BE2C (cell line): ENCODE results near the gene PRR15L.
"Not testable (repeated sequence)": the region's sequence is repeated elsewhere in the genome, so short reads cannot be mapped to it uniquely, and the experiment has no call there.

Source experiments
- DNase-seq: peaks from one replicate; pipeline ENCODE4 v3.0.0-alpha.2; 2020
- H3K27me3 ChIP-seq: fragments of 250-450 bp; sonication (Bioruptor Pico); 2 replicates; pipeline ENCODE4 v1.5.1; 2020; ENCODE audit warnings: mild to moderate bottlenecking
- H3K36me3 ChIP-seq: fragments of 250-450 bp; sonication (Bioruptor Pico); 2 replicates; pipeline ENCODE4 v1.5.1; 2020; ENCODE audit warnings: mild to moderate bottlenecking
- H3K4me1 ChIP-seq: fragments of 250-450 bp; sonication (Bioruptor Pico); 2 replicates; pipeline ENCODE4 v1.5.1; 2020
- H3K4me3 ChIP-seq: 2 replicates; pipeline ENCODE4 v1.5.1; 2011; ENCODE audit warnings: low read depth, low read length
- H3K9me3 ChIP-seq: fragments of 250-450 bp; sonication (Bioruptor Pico); 2 replicates; pipeline ENCODE4 v1.5.1; 2020
- CTCF ChIP-seq: IDR thresholded peaks from 2 replicates; pipeline ENCODE4 v1.5.1; 2012; ENCODE audit warnings: mild to moderate bottlenecking, low read depth, low read length

PRR15L gene

GRCh38 chr17:47990962-47991731 is 33.5 kb upstream of the PRR15L start:
- DNase-seq, result peak; percentile 58
- no peak overlapping the region for H3K4me3 ChIP-seq
- H3K27me3 ChIP-seq, result no peaks in the 10 kb centered on the region
- TF ChIP-seq CTCF, result no peak
- H3K9me3 ChIP-seq, result no peaks in the 10 kb centered on the region
- H3K4me1 ChIP-seq, result peaks cover 85% of the 10 kb centered on the region
- no peaks in the 10 kb centered on the region for H3K36me3 ChIP-seq

- DNase-seq, result no peak
- Histone ChIP-seq H3K9me3 (no peaks in the 10 kb centered on the region), H3K27me3 (no peaks in the 10 kb centered on the region), H3K36me3 (peaks cover 13% of the 10 kb centered on the region), H3K4me3 (no peak overlapping the region), H3K4me1 (peaks cover 70% of the 10 kb centered on the region)
- no peak for TF ChIP-seq CTCF
These were observed 32.0 kb upstream of the PRR15L start for GRCh38 chr17:47989700-47990099.

DNA sequence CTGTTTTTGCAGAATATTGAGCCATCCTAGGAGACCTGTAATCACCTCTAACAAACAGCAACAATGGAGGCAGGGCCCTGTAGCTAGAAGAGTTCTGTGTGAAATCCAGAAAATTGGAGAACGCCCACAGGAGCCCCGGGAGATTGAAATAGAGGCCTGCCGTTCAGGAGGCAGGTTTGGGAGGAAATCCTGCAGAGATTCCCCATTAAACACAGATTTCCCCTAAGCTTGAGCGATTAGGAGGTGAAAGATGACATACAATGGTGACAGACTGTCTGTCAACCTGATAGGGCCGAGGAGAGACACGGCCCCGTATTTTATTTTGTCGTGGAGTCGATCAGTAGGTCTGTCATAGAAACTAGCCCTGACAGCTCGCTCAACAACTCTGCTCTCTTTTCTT is 31.5 kb upstream of the PRR15L start:
- H3K27me3 ChIP-seq, result no peaks in the 10 kb centered on the region
- H3K36me3 ChIP-seq, result peaks cover 14% of the 10 kb centered on the region
- no peaks in the 10 kb centered on the region for H3K9me3 ChIP-seq
- peaks cover 69% of the 10 kb centered on the region for H3K4me1 ChIP-seq
- no peak for TF ChIP-seq CTCF
- no peak overlapping the region for H3K4me3 ChIP-seq
- no peak for DNase-seq

DNA sequence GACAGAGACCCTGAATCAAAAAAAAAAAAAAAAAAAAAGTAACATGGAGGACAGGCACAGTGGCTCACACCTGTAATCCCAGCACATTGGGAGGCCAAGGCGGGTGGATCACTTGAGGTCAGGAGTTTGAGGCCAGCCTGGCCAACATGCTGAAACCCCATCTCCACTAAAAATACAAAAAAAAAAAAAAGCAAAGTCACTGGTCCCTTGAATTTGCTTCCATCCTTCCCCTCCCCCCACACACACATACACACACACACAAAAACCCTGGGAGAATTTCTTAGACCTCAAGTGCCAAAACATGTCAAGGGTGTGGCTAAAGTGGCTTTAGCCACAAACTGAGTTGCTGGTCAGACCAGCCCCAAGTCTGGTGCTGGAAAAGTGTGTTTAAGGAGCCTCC is 30.8 kb upstream of the PRR15L start:
- not testable (repeated sequence) for H3K4me3 ChIP-seq, H3K9me3 ChIP-seq, DNase-seq, H3K27me3 ChIP-seq
- H3K4me1 ChIP-seq, result peaks cover 69% of the 10 kb centered on the region
- peaks cover 16% of the 10 kb centered on the region for H3K36me3 ChIP-seq

DNA sequence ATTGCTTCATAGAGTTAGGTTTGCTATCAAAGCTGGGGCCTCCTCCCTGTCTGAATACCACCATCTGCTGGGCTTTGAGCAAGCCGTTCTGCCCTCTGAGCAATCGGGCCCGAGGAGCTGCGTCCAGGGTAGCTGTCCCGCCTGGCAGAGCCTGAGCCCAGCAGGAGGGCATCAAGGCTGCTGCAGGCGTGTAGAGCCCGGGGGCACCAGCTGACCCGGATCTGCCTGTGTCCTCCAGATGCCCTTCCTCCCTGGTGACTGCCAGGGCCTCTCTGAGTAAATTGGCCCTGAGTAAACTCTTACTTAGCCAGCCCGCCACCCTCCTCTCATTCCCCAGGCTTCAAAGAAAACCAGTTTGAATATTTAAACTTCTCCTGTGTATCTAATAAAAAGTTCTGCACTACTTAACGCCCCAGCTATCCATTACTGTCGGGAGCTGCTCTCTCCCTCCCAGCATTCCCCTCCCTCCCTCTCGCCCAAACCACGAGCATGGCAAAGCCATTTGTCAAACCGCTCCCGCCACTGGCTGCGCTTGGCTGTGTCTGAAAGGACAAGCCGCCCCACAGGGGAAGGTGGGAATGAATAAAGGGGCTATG is 29.7 kb upstream of the PRR15L start:
- Histone ChIP-seq H3K4me1 (peaks cover 69% of the 10 kb centered on the region), H3K9me3 (no peaks in the 10 kb centered on the region), H3K36me3 (peaks cover 16% of the 10 kb centered on the region), H3K4me3 (no peak overlapping the region), H3K27me3 (no peaks in the 10 kb centered on the region)
- TF ChIP-seq CTCF, result no peak
- peak; percentile 77 for DNase-seq

DNA sequence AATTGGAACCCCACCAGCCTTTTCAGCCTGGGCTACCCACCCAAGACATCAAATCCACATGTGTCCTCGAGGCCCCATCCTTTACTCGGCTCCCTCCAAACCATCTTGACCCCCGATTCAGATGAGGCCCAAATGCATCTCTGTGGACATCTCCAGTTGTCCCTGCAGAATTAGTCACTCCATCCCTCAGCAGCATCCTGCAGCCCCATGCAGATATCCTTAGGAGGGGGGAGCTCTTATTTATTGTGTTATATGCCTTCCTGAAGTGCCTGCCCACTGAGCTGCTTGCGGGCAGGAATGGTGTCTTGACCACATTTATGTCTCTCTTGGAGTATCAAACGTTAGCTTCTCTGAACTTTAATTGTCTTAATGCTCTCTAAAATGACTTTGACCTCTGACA is 28.8 kb upstream of the PRR15L start:
- Histone ChIP-seq H3K36me3 (peaks cover 19% of the 10 kb centered on the region), H3K27me3 (no peaks in the 10 kb centered on the region), H3K4me3 (no peak overlapping the region), H3K4me1 (peaks cover 68% of the 10 kb centered on the region), H3K9me3 (no peaks in the 10 kb centered on the region)
- TF ChIP-seq CTCF, result no peak
- DNase-seq, result no peak
